KMS-11 (cell line): ENCODE results near the gene KRT35.

ENCODE experiments used
- H2AFZ ChIP-seq: fragments of 200-600 bp; sonication (generic); 2 replicates; pipeline ENCODE4 v1.6.1; 2016; ENCODE audit warnings: antibody characterized with exemption, mixed run types, low read depth
- H3K27ac ChIP-seq: fragments of 200-600 bp; sonication (generic); 2 replicates; pipeline ENCODE4 v1.6.1; 2016; ENCODE audit warnings: mild to moderate bottlenecking, mixed run types
- H3K27me3 ChIP-seq: fragments of 200-600 bp; sonication (generic); 2 replicates; pipeline ENCODE4 v1.6.1; 2017; ENCODE audit warnings: mild to moderate bottlenecking, low read depth, mixed run types, moderate library complexity; ENCODE audit not compliant: insufficient read depth
- H3K36me3 ChIP-seq: fragments of 200-600 bp; sonication (generic); 2 replicates; pipeline ENCODE4 v1.6.1; 2017; ENCODE audit warnings: mild to moderate bottlenecking, mixed run types; ENCODE audit not compliant: insufficient read depth
- H3K4me1 ChIP-seq: fragments of 200-600 bp; sonication (generic); 2 replicates; pipeline ENCODE4 v1.6.1; 2016; ENCODE audit warnings: mild to moderate bottlenecking, low read depth, mixed run types; ENCODE audit not compliant: poor library complexity, severe bottlenecking
- H3K4me2 ChIP-seq: fragments of 200-600 bp; sonication (generic); 2 replicates; pipeline ENCODE4 v1.7.0; 2016; ENCODE audit warnings: mild to moderate bottlenecking, mixed run types
- H3K4me3 ChIP-seq: fragments of 200-600 bp; sonication (generic); IDR thresholded peaks from 2 replicates; pipeline ENCODE4 v1.6.1; 2017; ENCODE audit warnings: low read depth, low read length, mixed read lengths; ENCODE audit not compliant: insufficient read depth
- H3K79me2 ChIP-seq: fragments of 200-600 bp; sonication (generic); 2 replicates; pipeline ENCODE4 v1.6.1; 2016; ENCODE audit warnings: low read depth, mixed run types; ENCODE audit not compliant: insufficient read depth
- H3K9ac ChIP-seq: fragments of 200-600 bp; sonication (generic); 2 replicates; pipeline ENCODE4 v1.6.1; 2016; ENCODE audit warnings: mild to moderate bottlenecking, mixed run types
- H4K20me1 ChIP-seq: fragments of 200-600 bp; sonication (generic); 2 replicates; pipeline ENCODE4 v1.6.1; 2016; ENCODE audit warnings: mild to moderate bottlenecking, mixed run types; ENCODE audit not compliant: insufficient read depth
- CTCF ChIP-seq: fragments of 200-600 bp; sonication (generic); conservative IDR thresholded peaks from 2 replicates; pipeline ENCODE4 v1.6.1; 2017; ENCODE audit warnings: low read depth, mild to moderate bottlenecking, antibody characterized with exemption, low read length, moderate library complexity, mixed read lengths

The KRT35 gene

DNA sequence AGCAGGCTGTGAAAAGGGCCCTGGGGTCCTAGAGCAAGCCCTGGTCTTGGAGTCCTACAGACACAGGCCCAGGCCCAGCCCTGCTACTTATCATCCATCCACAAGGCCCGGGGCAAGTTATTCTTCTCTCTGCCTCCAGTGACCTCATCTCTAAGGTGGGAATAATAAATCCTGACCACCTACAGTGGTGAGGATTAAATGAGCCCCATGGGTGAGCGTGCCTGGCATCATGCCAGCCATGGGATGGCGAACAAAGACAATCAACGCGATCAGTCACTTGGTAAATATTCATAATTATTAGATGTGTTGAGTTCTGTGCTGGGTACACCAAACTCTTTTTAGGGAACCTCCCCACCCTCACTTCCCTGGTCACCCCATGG, 32.2 kb upstream of the KRT35 start:
- H2AFZ ChIP-seq = no peak overlapping the region
- no peaks in the 10 kb centered on the region for H3K4me1 ChIP-seq
- no peaks in the 10 kb centered on the region for H3K36me3 ChIP-seq
- no peak overlapping the region for H3K27ac ChIP-seq
- H3K27me3 ChIP-seq = no peaks in the 10 kb centered on the region
- H3K4me3 ChIP-seq = no peak overlapping the region
- no peak overlapping the region for H3K9ac ChIP-seq
- no peaks in the 10 kb centered on the region for H3K79me2 ChIP-seq
- H3K4me2 ChIP-seq = no peak overlapping the region
- H4K20me1 ChIP-seq = no peaks in the 10 kb centered on the region
- TF ChIP-seq CTCF = no peak

GRCh38 chr17:41512546-41513167, 31.7 kb upstream of the KRT35 start:
- no peak overlapping the region for H3K4me3 ChIP-seq
- no peaks in the 10 kb centered on the region for H3K79me2 ChIP-seq
- no peaks in the 10 kb centered on the region for H3K36me3 ChIP-seq
- H3K4me2 ChIP-seq = no peak overlapping the region
- no peak overlapping the region for H3K27ac ChIP-seq
- no peaks in the 10 kb centered on the region for H3K4me1 ChIP-seq
- H3K27me3 ChIP-seq = no peaks in the 10 kb centered on the region
- no peak overlapping the region for H2AFZ ChIP-seq
- no peak for TF ChIP-seq CTCF
- H3K9ac ChIP-seq = no peak overlapping the region
- H4K20me1 ChIP-seq = no peaks in the 10 kb centered on the region

GRCh38 chr17:41511716-41512115, 30.8 kb upstream of the KRT35 start:
- no peak overlapping the region for H2AFZ ChIP-seq
- H3K4me1 ChIP-seq = no peaks in the 10 kb centered on the region
- no peak overlapping the region for H3K27ac ChIP-seq
- no peaks in the 10 kb centered on the region for H3K27me3 ChIP-seq
- H4K20me1 ChIP-seq = no peaks in the 10 kb centered on the region
- no peaks in the 10 kb centered on the region for H3K79me2 ChIP-seq
- H3K36me3 ChIP-seq = no peaks in the 10 kb centered on the region
- no peak overlapping the region for H3K4me2 ChIP-seq
- no peak overlapping the region for H3K4me3 ChIP-seq
- H3K9ac ChIP-seq = no peak overlapping the region
- no peak for TF ChIP-seq CTCF

GRCh38 chr17:41511116-41511515, 30.2 kb upstream of the KRT35 start:
- H3K79me2 ChIP-seq = no peaks in the 10 kb centered on the region
- no peaks in the 10 kb centered on the region for H3K27me3 ChIP-seq
- H3K4me3 ChIP-seq = no peak overlapping the region
- H3K27ac ChIP-seq = no peak overlapping the region
- H3K4me2 ChIP-seq = no peak overlapping the region
- no peak overlapping the region for H3K9ac ChIP-seq
- no peak overlapping the region for H2AFZ ChIP-seq
- H3K4me1 ChIP-seq = no peaks in the 10 kb centered on the region
- H3K36me3 ChIP-seq = no peaks in the 10 kb centered on the region
- TF ChIP-seq CTCF = no peak
- no peaks in the 10 kb centered on the region for H4K20me1 ChIP-seq
